Stimulated activated effector memory CD8-positive, alpha-beta T cell treated with anti-CD3 and anti-CD28 coated beads, Interleukin-12 subunit alpha, Interleukin-12 subunit beta, amount 100 ng/mL, for 72 hours (primary cell): Measurements from ENCODE around the gene INTS7.
"Not testable (repeated sequence)": the region's sequence is repeated elsewhere in the genome, so short reads cannot be mapped to it uniquely, and the experiment has no call there.

Experiments
- ATAC-seq: fragments of 150-1000 bp; cut with Tn5 transposase; 2 replicates; pipeline ENCODE4 v1.10.0; 2021
- DNase-seq, 2 donors: peaks; one replicate each; pipeline ENCODE4 v3.0.0; 2021 to 2022; ENCODE audit warnings: low spot score in 2 of 2
- H3K27ac Mint-ChIP-seq: one replicate; pipeline ENCODE4 v1.8.0; 2022; ENCODE audit warnings: mild to moderate bottlenecking, mixed read lengths
- H3K36me3 Mint-ChIP-seq: one replicate; pipeline ENCODE4 v1.8.0; 2022; ENCODE audit warnings: mild to moderate bottlenecking, mixed read lengths
- H3K4me1 Mint-ChIP-seq: one replicate; pipeline ENCODE4 v1.8.0; 2022; ENCODE audit warnings: mixed read lengths
- H3K4me3 Mint-ChIP-seq: one replicate; pipeline ENCODE4 v1.8.0; 2022; ENCODE audit warnings: mild to moderate bottlenecking, mixed read lengths
- H3K9me3 Mint-ChIP-seq: one replicate; pipeline ENCODE4 v1.8.0; 2022; ENCODE audit warnings: mixed read lengths

The INTS7 gene

GRCh38 chr1:211938561-211938997 lies 96.8 kb downstream of the INTS7 start:
- H3K4me1 Mint-ChIP-seq: peaks cover 22% of the 10 kb centered on the region
- ATAC-seq (no peak), DNase-seq (no peak)
- H3K36me3 Mint-ChIP-seq: peaks cover 8% of the 10 kb centered on the region
- H3K9me3 Mint-ChIP-seq: no peaks in the 10 kb centered on the region
- H3K27ac Mint-ChIP-seq: no peak overlapping the region
- H3K4me3 Mint-ChIP-seq: no peak overlapping the region

DNA sequence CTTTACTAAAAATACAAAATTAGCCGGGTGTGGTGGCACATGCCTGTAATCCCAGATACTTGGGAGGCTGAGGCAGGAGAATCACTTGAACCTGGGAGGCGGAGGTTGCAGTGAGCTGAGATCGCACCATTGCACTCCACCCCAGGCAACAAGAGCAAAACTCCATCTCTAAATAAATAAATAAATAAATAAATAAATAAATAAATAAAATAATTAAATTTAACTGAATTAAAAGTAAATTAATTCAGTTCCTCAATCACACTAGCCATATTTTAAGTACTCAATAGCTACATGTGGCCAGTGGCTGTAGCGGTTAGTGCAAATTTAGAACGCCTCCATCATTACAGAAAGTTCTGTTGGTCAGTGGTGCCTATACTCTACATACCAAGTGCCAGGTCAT lies 97.9 kb downstream of the INTS7 start:
- ATAC-seq, H3K36me3 Mint-ChIP-seq, DNase-seq, H3K27ac Mint-ChIP-seq, H3K4me3 Mint-ChIP-seq, H3K9me3 Mint-ChIP-seq: not testable (repeated sequence)
- peaks cover 24% of the 10 kb centered on the region for H3K4me1 Mint-ChIP-seq

DNA sequence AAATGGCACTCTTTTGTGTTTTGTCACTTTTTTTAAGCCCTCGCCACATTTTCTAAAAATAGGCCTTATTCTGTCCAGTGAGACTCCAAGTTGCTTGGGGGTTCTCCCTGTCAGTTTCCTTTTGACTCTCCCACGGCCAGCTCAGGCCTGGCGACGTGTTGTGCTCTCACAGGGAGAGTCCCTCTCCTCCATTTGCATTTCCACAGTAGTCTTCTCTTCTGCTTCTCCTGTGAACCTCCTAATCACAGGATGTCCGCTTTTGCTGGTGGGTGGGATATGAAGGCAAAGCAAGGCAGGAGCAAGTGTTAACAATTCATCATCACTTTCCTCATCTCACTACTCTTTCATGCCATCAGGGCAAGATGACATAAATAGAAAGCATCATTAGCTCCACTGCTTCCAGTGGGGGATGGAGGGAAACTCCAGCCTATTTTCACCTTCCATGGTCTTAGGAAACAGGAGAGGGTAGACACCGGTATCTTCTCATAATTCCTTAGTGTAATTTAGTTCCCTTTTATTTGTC lies 99.8 kb downstream of the INTS7 start:
- Mint-ChIP-seq H3K36me3 (peaks cover 8% of the 10 kb centered on the region), H3K27ac (peak overlapping the region; percentile 36), H3K4me3 (peak overlapping the region; percentile 13), H3K9me3 (no peaks in the 10 kb centered on the region), H3K4me1 (peaks cover 24% of the 10 kb centered on the region)
- DNase-seq: peak; percentile 47 to 77
- ATAC-seq: peak; percentile 97

DNA sequence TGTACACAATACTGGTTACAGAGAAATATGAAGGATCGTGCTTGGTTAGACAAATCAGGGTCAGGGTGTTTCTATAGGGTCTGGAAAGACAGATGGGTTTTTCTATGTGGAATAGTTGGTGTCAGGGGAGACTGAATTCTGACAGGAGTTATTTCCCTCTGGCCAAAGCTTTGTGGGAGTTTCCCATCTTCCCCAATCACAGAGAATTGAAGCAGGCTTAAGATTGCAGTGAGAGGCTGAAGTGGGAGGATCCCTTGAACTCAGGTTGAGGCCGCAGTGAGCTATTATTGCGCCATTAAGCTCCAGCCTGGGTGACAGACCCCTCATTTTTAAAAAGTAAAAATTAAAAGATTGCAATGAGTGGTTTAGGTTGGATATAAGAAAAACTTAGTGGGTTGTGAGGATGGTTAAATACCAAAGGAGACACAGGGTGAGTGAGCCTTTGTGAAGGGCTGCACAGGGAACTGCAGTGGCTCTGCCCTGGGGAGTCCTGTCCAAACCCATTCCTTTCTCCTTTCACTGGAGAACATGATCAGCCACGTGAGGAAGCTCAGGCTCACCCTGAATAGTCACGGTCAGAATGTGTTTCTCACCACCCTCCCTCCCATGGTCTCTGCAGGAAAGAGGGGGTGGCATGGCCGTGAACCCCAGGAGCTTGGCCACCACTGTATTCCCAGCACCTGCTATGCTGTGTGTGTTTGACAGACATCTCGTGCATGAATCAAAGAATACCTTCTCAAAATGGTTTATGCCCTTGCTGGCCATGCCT lies 101.2 kb downstream of the INTS7 start:
- ATAC-seq (no peak), DNase-seq (peak in 1 of 2 donors; percentile 43)
- Mint-ChIP-seq H3K4me3 (no peak overlapping the region), H3K9me3 (no peaks in the 10 kb centered on the region), H3K36me3 (peaks cover 8% of the 10 kb centered on the region), H3K4me1 (peaks cover 24% of the 10 kb centered on the region), H3K27ac (no peak overlapping the region)

DNA sequence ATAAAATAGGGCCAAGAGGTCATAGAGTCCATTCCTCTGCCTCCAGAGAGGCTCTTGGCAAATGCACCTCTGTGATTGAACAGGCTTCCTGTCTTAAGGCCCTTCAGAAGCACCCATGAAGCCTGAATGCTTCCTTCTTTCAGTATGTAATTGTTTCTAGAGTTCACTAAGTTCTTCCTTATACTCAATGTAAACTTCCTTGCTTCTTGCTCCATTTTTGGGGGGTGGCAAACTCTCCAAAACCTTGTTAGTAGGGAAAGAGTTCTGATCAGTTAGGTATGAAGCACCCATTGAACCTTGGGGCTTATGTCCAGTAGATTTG lies 102.5 kb downstream of the INTS7 start:
- DNase-seq (no peak), ATAC-seq (no peak)
- no peak overlapping the region for H3K4me3 Mint-ChIP-seq
- no peak overlapping the region for H3K27ac Mint-ChIP-seq
- H3K9me3 Mint-ChIP-seq: no peaks in the 10 kb centered on the region
- H3K36me3 Mint-ChIP-seq: peaks cover 8% of the 10 kb centered on the region
- peaks cover 24% of the 10 kb centered on the region for H3K4me1 Mint-ChIP-seq

- no peak for DNase-seq
- Mint-ChIP-seq H3K4me3 (no peak overlapping the region), H3K27ac (no peak overlapping the region), H3K36me3 (peaks cover 8% of the 10 kb centered on the region), H3K9me3 (no peaks in the 10 kb centered on the region), H3K4me1 (peaks cover 24% of the 10 kb centered on the region)
- no peak for ATAC-seq
Measured at GRCh38 chr1:211932231-211932932, 103.0 kb downstream of the INTS7 start.

DNA sequence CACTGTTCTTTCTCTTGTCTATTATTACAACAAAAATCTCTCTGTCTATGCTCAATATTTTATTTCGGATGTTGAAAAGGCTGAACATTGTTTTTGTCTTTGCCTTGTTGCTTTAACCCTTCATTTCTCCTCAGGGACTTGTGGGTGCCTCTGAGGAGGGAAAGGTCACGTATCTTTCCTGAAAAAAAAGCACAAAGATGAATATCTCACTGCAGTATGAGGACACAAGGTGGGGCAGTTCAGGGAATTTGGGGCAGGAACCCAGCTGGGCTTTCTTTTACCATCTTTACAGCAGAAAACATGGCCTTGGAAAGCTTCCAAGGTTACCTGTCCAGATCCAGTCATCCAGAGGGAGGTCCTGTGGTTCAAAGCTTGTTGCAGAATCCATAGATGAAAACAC lies 105.7 kb downstream of the INTS7 start:
- DNase-seq (no peak), ATAC-seq (no peak)
- Mint-ChIP-seq H3K4me3 (no peak overlapping the region), H3K4me1 (peaks cover 8% of the 10 kb centered on the region), H3K36me3 (no peaks in the 10 kb centered on the region), H3K9me3 (no peaks in the 10 kb centered on the region), H3K27ac (no peak overlapping the region)

GRCh38 chr1:211928993-211929637 lies 106.2 kb downstream of the INTS7 start:
- Mint-ChIP-seq H3K4me1 (peaks cover 6% of the 10 kb centered on the region), H3K4me3 (no peak overlapping the region), H3K9me3 (no peaks in the 10 kb centered on the region), H3K36me3 (no peaks in the 10 kb centered on the region), H3K27ac (no peak overlapping the region)
- ATAC-seq (no peak), DNase-seq (no peak)

DNA sequence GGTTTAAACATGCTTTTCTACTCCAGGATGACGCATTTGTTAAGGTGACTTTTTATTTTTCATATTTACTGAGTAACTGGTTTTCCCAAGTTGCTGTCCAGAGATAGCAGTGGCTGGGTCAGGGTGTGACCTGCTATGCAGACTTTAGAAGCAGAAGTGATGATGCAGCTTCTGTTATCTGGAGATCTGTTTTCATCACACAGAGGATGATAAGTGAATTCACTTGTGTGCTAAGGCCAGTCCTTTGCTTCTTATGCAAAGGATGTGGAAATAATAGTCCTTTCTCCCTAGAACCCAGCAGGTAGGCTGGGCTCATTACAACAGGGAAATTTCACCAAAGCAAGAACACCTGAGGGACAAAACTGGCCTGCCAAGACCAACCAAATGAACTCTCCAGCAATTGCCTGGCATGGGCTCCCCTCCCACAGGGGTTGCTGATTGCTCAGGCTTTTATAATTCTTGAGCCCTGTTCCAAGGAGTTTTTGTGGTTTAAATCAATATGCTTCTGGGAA lies 107.0 kb downstream of the INTS7 start:
- H3K4me1 Mint-ChIP-seq: peaks cover under 1% of the 10 kb centered on the region
- no peaks in the 10 kb centered on the region for H3K36me3 Mint-ChIP-seq
- H3K4me3 Mint-ChIP-seq: no peak overlapping the region
- no peak overlapping the region for H3K27ac Mint-ChIP-seq
- H3K9me3 Mint-ChIP-seq: no peaks in the 10 kb centered on the region
- DNase-seq (no peak), ATAC-seq (no peak)

GRCh38 chr1:211925016-211925415 lies 110.3 kb downstream of the INTS7 start:
- Mint-ChIP-seq H3K4me3 (no peak overlapping the region), H3K4me1 (no peaks in the 10 kb centered on the region), H3K27ac (no peak overlapping the region), H3K36me3 (no peaks in the 10 kb centered on the region), H3K9me3 (no peaks in the 10 kb centered on the region)
- ATAC-seq (peak; percentile 80), DNase-seq (no peak)

- no peak overlapping the region for H3K27ac Mint-ChIP-seq
- DNase-seq (no peak), ATAC-seq (no peak)
- H3K9me3 Mint-ChIP-seq: no peaks in the 10 kb centered on the region
- H3K4me1 Mint-ChIP-seq: no peaks in the 10 kb centered on the region
- H3K36me3 Mint-ChIP-seq: no peaks in the 10 kb centered on the region
- H3K4me3 Mint-ChIP-seq: no peak overlapping the region
Measured at GRCh38 chr1:211924256-211924655, 111.1 kb downstream of the INTS7 start.

GRCh38 chr1:211923095-211923494 lies 112.3 kb downstream of the INTS7 start:
- DNase-seq (no peak), ATAC-seq (no peak)
- no peak overlapping the region for H3K4me3 Mint-ChIP-seq

DNA sequence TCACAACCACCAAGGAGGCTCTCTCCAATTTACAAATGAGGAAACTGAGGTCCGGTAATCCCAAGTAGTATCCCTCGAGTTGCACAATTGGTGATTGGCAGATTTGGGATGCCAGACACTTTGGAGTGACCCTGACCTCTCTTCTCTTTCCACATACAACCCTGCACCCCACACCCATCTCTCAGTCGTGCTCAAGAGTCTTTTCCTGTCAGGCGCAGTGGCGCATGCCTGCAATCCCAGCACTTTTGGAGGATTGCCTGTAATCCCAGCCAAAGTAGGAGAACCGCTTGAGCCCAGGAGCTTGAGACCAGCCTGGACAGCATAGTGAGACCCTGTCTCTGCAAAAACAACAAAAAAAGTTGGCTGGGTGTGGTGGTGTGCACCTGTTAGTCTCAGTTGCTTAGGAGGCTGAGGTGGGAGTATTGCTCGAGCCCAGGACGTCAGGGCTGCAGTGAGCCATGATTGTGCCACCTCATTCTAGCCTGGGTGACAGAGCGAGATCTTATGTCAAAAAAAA lies 113.7 kb downstream of the INTS7 start:
- Mint-ChIP-seq H3K4me1 (no peaks in the 10 kb centered on the region), H3K36me3 (no peaks in the 10 kb centered on the region), H3K4me3 (no peak overlapping the region), H3K9me3 (no peaks in the 10 kb centered on the region), H3K27ac (no peak overlapping the region)
- DNase-seq (no peak), ATAC-seq (no peak)

More at GRCh38 chr1:211923095-211923494, 112.3 kb downstream of the INTS7 start:
- no peaks in the 10 kb centered on the region for H3K9me3 Mint-ChIP-seq
- no peak overlapping the region for H3K27ac Mint-ChIP-seq
- no peaks in the 10 kb centered on the region for H3K4me1 Mint-ChIP-seq
- H3K36me3 Mint-ChIP-seq: no peaks in the 10 kb centered on the region

GRCh38 chr1:211920602-211921226 lies 114.6 kb downstream of the INTS7 start:
- no peak overlapping the region for H3K27ac Mint-ChIP-seq
- H3K9me3 Mint-ChIP-seq: no peaks in the 10 kb centered on the region
- no peak overlapping the region for H3K4me3 Mint-ChIP-seq
- DNase-seq (no peak), ATAC-seq (no peak)
- H3K36me3 Mint-ChIP-seq: no peaks in the 10 kb centered on the region
- H3K4me1 Mint-ChIP-seq: no peaks in the 10 kb centered on the region

DNA sequence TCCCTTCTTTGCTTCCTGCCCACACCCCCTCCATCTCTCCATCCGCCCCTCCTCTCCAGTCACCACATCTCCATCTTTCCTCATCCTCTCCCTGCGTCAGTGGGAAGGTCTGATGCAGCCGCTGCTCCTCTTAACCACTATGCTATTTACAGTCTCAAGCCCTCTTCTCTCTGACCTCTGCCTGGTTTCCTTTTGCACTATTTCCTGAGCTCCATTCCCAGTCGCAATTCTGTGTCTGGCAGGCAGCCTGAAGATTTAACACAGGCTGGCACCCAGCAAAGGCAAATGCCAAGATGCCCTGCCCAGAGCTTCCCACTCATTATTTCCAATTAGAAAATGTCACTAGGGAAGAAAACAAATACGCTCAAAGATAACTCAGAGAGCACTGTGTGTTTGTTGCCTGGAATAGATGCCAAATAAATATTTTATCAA lies 115.2 kb downstream of the INTS7 start:
- H3K27ac Mint-ChIP-seq: no peak overlapping the region
- ATAC-seq: no peak
- no peaks in the 10 kb centered on the region for H3K9me3 Mint-ChIP-seq
- no peaks in the 10 kb centered on the region for H3K36me3 Mint-ChIP-seq
- no peak for DNase-seq
- no peak overlapping the region for H3K4me3 Mint-ChIP-seq
- H3K4me1 Mint-ChIP-seq: no peaks in the 10 kb centered on the region
